ENCODE results near the gene ECHDC1. TPM values are rescaled to one million over a fixed set of nuclear protein-coding genes. Genes with fewer than 3 reads are reported as not detected.
"Not testable (repeated sequence)": the region's sequence is repeated elsewhere in the genome, so short reads cannot be mapped to it uniquely, and the experiment has no call there.

ECHDC1 gene
- total RNA-seq, 1 experiment from 2014 or later: 47.2 TPM

DNA sequence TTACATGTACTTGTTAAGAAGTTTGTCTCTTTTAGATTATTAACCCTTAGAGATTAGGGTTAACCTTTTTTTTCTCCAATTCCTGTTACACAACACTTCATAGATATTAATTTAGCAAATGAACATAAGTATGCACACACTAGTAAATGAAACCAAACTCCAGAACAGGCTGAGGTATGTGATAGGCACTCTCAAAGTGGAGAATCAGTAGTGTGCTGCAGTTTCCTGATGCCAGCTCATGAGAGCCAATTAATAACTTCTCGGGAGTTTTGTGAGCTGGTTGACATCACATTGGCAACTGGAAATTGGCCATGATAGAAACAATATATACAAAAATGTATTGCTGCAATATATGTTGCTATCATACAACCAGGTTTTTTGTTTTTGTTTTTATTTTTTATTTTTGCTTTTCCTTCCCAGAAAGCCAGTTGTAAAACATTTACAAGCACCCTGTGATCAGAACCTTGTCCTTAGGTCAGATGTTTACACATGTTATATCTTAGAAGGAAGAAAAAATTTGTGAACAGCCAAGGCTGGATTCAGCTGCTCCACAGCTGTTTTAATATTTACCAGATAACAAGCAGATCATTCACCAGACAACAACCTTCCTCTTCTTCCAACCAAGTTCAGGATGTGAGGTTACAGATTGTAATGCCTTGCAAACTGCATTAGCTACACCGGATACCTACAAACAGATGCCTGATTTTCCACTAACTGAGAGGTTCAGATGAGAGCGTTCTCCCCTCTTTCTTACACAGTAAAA is 42.4 kb upstream of the ECHDC1 start:
- no peaks in the 10 kb centered on the region for H4K20me1 ChIP-seq (ENCODE audit: insufficient read depth)
- no TSS peak for BruUV-seq (replicated peaks)
- no peak overlapping the region for H3K4me2 ChIP-seq (ENCODE audit: low read length)
- ATAC-seq (no peak), DNase-seq (ENCODE audit: low read depth, low spot score) (no peak)
- intact Hi-C loops (cut with micrococcal nuclease): no loop called here
- no peak for TF ChIP-seq ELF1 (IDR thresholded peaks at IDR 0.05; ENCODE audit: borderline replicate concordance, low read depth)
- RAD21 ChIA-PET (ENCODE audit: low non-redundant PET in 1 of 2, low total read pairs in 2 of 2, uncharacterized antibody in 2 of 2, unreplicated experiment in 2 of 2): no interaction called here
- no peaks in the 10 kb centered on the region for H3K36me3 ChIP-seq (ENCODE audit: control insufficient read depth in 1 of 2, insufficient read depth in 2 of 2, low read length in 2 of 2)
- H3K79me2 ChIP-seq (ENCODE audit: insufficient read depth, low read length): no peaks in the 10 kb centered on the region
- H3K9ac ChIP-seq (ENCODE audit: low read length): no peak overlapping the region
- no peaks in the 10 kb centered on the region for H3K27me3 ChIP-seq (ENCODE audit: insufficient read depth, low read length)
- H3K9me3 ChIP-seq (ENCODE audit: control insufficient read depth in 1 of 2, insufficient read depth in 1 of 2, low read depth in 1 of 2, low read length in 2 of 2): no peaks in the 10 kb centered on the region
- POLR2A ChIA-PET: no interaction called here
- H3K4me3 ChIP-seq (replicated peaks in 1 of 2; ENCODE audit: low read depth in 1 of 2, low read length in 2 of 2): no peak overlapping the region
- no peak overlapping the region for H3K27ac ChIP-seq (ENCODE audit: low read depth, low read length)
- no peaks in the 10 kb centered on the region for H3K9me2 ChIP-seq (ENCODE audit: insufficient read depth)
- CTCF ChIA-PET: no interaction called here
- H2AFZ ChIP-seq (ENCODE audit: low read depth, low read length, poor library complexity, severe bottlenecking): no peak overlapping the region
- no peaks in the 10 kb centered on the region for H3K4me1 ChIP-seq (ENCODE audit: control insufficient read depth in 1 of 2, insufficient read depth in 2 of 2, low read length in 2 of 2)

DNA sequence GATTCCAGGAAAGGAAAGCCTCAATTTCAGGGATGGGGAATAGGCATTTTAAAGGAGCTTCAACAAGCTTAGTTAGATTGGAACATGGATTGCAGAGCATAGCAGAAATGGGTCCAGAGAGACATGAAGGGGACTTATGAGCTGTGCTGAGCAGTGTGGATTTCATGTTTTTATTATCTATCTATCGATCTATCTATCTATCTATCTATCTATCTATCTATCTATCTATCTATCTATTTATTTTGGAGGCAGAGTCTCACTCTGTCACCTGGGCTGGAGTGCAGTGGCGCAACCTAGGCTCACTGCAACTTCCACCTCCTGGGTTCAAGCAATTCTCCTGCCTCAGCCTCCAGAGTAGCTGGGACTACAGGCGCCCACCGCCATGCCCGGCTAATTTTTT is 41.4 kb upstream of the ECHDC1 start:
- DNase-seq (ENCODE audit: low read depth, low spot score); H3K9me2 ChIP-seq (ENCODE audit: insufficient read depth); POLR2A ChIA-PET; H2AFZ ChIP-seq (ENCODE audit: low read depth, low read length, poor library complexity, severe bottlenecking); H3K4me3 ChIP-seq (replicated peaks in 1 of 2; ENCODE audit: low read depth in 1 of 2, low read length in 2 of 2); H3K9me3 ChIP-seq (ENCODE audit: control insufficient read depth in 1 of 2, insufficient read depth in 1 of 2, low read depth in 1 of 2, low read length in 2 of 2); H3K27ac ChIP-seq (ENCODE audit: low read depth, low read length); H3K27me3 ChIP-seq (ENCODE audit: insufficient read depth, low read length); H3K79me2 ChIP-seq (ENCODE audit: insufficient read depth, low read length); CTCF ChIA-PET; BruUV-seq (replicated peaks); ATAC-seq; RAD21 ChIA-PET (ENCODE audit: low non-redundant PET in 1 of 2, low total read pairs in 2 of 2, uncharacterized antibody in 2 of 2, unreplicated experiment in 2 of 2); H4K20me1 ChIP-seq (ENCODE audit: insufficient read depth); H3K9ac ChIP-seq (ENCODE audit: low read length); H3K4me1 ChIP-seq (ENCODE audit: control insufficient read depth in 1 of 2, insufficient read depth in 2 of 2, low read length in 2 of 2); intact Hi-C loops (cut with micrococcal nuclease); H3K36me3 ChIP-seq (ENCODE audit: control insufficient read depth in 1 of 2, insufficient read depth in 2 of 2, low read length in 2 of 2); H3K4me2 ChIP-seq (ENCODE audit: low read length): not testable (repeated sequence)

- no peaks in the 10 kb centered on the region for H3K79me2 ChIP-seq (ENCODE audit: insufficient read depth, low read length)
- H3K27ac ChIP-seq (ENCODE audit: low read depth, low read length): no peak overlapping the region
- ChIA-PET CTCF (no interaction called here), RAD21 (ENCODE audit: low non-redundant PET in 1 of 2, low total read pairs in 2 of 2, uncharacterized antibody in 2 of 2, unreplicated experiment in 2 of 2) (no interaction called here), POLR2A (no interaction called here)
- no peak overlapping the region for H3K9ac ChIP-seq (ENCODE audit: low read length)
- no peak overlapping the region for H2AFZ ChIP-seq (ENCODE audit: low read depth, low read length, poor library complexity, severe bottlenecking)
- ATAC-seq: no peak
- DNase-seq (ENCODE audit: low read depth, low spot score): no peak
- no peak overlapping the region for H3K4me3 ChIP-seq (replicated peaks in 1 of 2; ENCODE audit: low read depth in 1 of 2, low read length in 2 of 2)
- no peaks in the 10 kb centered on the region for H4K20me1 ChIP-seq (ENCODE audit: insufficient read depth)
- H3K4me2 ChIP-seq (ENCODE audit: low read length): no peak overlapping the region
- intact Hi-C loops (cut with micrococcal nuclease): no loop called here
- H3K9me2 ChIP-seq (ENCODE audit: insufficient read depth): no peaks in the 10 kb centered on the region
- BruUV-seq (replicated peaks): no TSS peak
- H3K4me1 ChIP-seq (ENCODE audit: control insufficient read depth in 1 of 2, insufficient read depth in 2 of 2, low read length in 2 of 2): no peaks in the 10 kb centered on the region
- H3K9me3 ChIP-seq (ENCODE audit: control insufficient read depth in 1 of 2, insufficient read depth in 1 of 2, low read depth in 1 of 2, low read length in 2 of 2): no peaks in the 10 kb centered on the region
- H3K27me3 ChIP-seq (ENCODE audit: insufficient read depth, low read length): no peaks in the 10 kb centered on the region
- H3K36me3 ChIP-seq (ENCODE audit: control insufficient read depth in 1 of 2, insufficient read depth in 2 of 2, low read length in 2 of 2): no peaks in the 10 kb centered on the region
- TF ChIP-seq, protein P1, sequence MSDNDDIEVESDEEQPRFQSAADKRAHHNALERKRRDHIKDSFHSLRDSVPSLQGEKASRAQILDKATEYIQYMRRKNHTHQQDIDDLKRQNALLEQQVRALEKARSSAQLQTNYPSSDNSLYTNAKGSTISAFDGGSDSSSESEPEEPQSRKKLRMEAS (IDR thresholded peaks at IDR 0.05): no peak
- TF ChIP-seq EZH2 (IDR thresholded peaks at IDR 0.05) (no peak), FOSL1 (IDR thresholded peaks at IDR 0.05; ENCODE audit: low read depth) (no peak), SIN3A (IDR thresholded peaks at IDR 0.05; ENCODE audit: low read depth) (no peak), SRF (IDR thresholded peaks at IDR 0.05; ENCODE audit: low read depth) (no peak), CEBPB (IDR thresholded peaks at IDR 0.05; ENCODE audit: low read depth) (no peak), CBX3 (IDR thresholded peaks at IDR 0.05; ENCODE audit: low read depth) (no peak), RAD21 (IDR thresholded peaks at IDR 0.05; ENCODE audit: low read depth) (no peak), ZFX (IDR thresholded peaks at IDR 0.05) (no peak), ATF3 (IDR thresholded peaks at IDR 0.05) (no peak)
- TF ChIP-seq, protein P2, sequence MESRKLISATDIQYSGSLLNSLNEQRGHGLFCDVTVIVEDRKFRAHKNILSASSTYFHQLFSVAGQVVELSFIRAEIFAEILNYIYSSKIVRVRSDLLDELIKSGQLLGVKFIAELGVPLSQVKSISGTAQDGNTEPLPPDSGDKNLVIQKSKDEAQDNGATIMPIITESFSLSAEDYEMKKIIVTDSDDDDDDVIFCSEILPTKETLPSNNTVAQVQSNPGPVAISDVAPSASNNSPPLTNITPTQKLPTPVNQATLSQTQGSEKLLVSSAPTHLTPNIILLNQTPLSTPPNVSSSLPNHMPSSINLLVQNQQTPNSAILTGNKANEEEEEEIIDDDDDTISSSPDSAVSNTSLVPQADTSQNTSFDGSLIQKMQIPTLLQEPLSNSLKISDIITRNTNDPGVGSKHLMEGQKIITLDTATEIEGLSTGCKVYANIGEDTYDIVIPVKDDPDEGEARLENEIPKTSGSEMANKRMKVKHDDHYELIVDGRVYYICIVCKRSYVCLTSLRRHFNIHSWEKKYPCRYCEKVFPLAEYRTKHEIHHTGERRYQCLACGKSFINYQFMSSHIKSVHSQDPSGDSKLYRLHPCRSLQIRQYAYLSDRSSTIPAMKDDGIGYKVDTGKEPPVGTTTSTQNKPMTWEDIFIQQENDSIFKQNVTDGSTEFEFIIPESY (IDR thresholded peaks at IDR 0.05; ENCODE audit: extremely low read depth, insufficient replicate concordance, low read length): no peak
Measured at GRCh38 chr6:127383988-127384387, 40.6 kb upstream of the ECHDC1 start.

Data from HCT116 (cell line).